ENCODE measurements around the gene FCRL6.

GRCh38 chr1:159791031-159791430, 11.1 kb upstream of the FCRL6 start:
- TF ChIP-seq CTCF (IDR thresholded peaks at IDR 0.05; ENCODE audit: extremely low read depth in 1 of 2, insufficient read depth in 1 of 2, low read depth in 1 of 2, low read length in 2 of 2) (no peak), EZH2 (IDR thresholded peaks at IDR 0.05; ENCODE audit: borderline replicate concordance, low read depth, low read length, severe bottlenecking) (no peak), POLR2A (IDR thresholded peaks at IDR 0.05; ENCODE audit: low read depth, low read length) (no peak), MAX (IDR thresholded peaks at IDR 0.05; ENCODE audit: insufficient read depth, insufficient read length) (no peak), POLR2AphosphoS5 (IDR thresholded peaks at IDR 0.05; ENCODE audit: insufficient read depth, low read depth, low read length) (no peak)
